ENCODE data around the gene DCUN1D1. TPM values are rescaled to one million over a fixed set of nuclear protein-coding genes. Genes with fewer than 3 reads are reported as not detected.
"Not testable (repeated sequence)": the region's sequence is repeated elsewhere in the genome, so short reads cannot be mapped to it uniquely, and the experiment has no call there.

Gene DCUN1D1
- total RNA-seq, result 37.1 TPM

DNA sequence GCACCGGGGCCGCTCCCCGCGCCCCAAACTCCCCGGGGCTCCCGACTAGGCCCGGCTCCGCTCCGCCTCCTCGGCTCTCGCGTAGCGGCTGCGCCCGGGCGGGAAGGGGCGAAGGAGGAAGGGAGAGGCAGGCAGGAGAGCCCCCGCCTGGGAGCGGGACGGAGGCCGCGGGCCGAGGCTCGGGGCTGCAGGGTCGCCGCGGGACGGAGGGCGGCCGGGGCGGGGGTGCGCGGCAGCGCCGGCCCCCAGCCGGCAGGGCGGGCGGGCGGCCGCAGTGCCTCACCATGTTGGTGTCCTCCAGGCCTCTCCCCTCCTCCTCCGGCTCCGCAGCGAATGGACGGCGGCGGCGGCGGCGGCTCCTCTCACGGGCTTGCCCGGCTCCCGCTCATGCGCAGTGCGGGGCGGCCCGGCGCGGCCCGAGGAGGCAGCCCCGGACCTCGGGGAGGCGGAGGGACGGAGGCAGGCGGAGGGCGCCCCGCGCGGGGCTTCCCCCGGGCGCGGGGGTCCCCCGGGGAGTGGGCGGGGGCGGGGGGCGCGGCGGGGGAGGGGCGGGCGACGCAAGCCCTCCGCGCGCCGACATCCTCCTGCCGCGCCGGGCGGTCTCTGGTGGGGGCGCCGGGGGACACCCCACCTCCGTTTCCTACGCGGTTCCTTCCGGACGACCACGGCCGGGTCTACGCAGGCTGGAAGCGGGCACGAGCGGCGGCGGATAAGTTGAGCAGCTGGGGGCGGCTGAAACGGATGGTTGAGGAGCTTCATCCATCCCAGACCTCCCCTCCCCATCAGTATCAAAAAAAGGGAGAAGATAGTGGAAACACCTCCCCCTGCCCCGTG is at the start of gene DCUN1D1:
DCUN1D1 (minus strand) TSS at position 335 of the 834 bp plus-strand sequence; CDS start at position 286, 49 bp downstream.
- peak; percentile 96 for ATAC-seq

DNA sequence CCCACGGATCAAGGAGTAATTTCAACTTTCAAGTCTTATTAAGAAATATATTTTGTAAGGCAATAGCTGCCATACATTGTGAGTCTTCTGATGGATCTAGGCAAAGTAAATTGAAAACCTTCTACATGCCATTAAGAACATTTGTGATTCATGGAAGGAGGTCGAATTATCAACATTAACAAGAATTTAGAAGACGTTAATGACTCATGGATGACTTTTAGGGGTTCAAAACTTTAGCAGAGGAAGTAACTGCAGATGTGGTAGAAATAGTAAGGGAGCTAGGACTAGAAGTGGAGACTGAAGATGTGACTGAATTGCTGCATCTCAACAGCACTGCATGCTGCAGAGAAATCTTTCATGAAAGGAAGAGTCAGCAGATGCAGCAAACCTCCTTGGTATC is 48.1 kb upstream of the DCUN1D1 start:
- no peak for ATAC-seq

DNA sequence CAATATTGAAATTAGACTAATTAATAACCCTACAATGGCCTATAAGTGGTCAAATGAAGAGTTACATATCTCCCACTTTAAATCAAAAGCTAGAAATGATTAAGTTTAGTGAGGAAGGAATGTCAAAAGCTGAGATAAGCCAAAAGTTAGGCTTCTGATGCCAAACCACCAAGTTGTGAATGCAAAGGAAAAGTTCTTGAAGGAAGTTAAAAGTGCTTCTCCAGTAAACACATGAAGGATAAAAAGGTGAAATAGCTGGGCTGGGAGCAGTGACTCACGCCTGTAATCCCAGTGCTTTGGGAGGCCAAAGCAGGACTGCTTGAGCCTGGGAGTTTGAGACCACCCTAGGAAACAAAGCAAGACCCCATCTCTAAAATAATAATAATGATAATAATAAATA is 46.9 kb upstream of the DCUN1D1 start:
- no peak for ATAC-seq

DNA sequence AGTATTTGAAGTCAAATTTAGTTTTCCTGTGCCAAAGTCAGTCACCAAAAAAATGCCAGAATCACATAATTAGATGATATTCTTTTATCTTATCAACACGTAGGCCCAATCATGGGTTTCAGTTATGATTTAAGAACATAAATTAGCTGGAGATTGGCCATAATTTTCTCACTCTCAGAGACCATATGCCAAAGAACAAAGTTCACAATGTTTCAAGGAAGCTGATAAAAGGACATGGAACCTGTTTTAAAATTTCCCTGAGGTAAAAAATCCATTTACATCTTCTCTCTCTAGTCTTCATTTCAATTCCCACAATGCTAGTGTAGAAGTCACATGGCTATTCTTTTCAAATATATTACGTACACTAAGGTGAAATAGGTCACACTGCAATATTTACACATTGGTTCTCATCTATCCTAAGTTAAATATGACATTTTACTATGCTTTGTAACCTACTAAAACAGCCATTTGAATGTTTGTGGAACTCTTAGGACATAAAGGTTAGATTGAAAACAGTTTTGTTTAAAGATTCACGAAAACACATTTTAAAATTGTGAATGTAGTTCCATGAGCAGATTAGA is 42.7 kb upstream of the DCUN1D1 start:
- ATAC-seq, result no peak

DNA sequence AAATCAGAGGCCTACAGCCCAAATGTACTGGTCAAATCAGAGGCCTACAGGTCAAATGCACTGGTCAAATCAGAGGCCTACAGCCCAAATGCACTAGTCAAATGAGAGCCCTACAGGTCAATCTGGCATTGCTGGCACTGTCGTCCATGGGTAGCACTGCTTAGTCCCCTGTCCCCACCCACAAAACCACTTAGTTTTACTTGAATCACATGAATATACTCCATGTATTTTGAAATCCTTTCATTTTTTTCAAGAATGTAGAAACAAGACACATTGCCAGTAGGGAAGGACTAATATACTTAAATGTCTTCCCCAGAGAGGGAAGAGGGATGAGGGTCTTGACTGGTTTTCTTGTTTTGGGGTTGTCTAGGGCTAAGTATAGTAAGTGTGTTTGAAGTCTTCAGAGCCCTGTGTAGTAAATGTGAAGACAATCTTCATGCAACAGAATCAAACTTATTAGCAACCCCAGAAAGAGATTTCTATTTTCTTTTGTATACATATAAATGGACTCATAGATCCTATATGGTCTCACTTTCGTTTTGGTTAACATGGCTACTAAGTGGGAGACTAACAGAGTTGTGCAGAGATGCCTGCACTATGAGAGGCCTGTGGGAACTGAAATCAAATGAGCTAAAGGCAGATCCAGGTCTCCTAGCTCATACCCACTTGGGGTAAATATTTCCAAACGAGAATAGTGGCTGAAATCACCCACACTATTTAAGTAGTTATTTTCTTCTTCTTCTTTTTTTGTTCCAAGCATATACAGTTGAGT is 38.3 kb upstream of the DCUN1D1 start:
- no peak for ATAC-seq

DNA sequence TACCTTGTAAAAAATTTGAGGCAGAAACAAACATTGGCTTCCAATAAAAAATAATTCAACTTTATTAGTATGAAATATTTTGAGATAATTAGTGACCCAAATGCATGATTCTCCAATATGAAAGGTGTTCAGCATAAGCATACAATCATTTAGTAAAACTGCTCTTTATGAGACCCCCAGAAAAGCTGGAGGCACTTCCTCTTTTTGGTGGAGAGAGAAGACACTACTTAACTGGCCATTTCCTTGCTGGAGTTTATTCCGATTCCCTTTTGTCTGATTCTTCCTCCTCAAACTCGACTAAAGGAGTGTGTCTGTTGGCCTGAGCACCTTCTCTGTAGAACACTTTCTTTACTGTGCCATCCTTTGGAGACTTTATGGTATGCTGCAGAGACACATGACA is 34.8 kb upstream of the DCUN1D1 start:
- ATAC-seq, result no peak

DNA sequence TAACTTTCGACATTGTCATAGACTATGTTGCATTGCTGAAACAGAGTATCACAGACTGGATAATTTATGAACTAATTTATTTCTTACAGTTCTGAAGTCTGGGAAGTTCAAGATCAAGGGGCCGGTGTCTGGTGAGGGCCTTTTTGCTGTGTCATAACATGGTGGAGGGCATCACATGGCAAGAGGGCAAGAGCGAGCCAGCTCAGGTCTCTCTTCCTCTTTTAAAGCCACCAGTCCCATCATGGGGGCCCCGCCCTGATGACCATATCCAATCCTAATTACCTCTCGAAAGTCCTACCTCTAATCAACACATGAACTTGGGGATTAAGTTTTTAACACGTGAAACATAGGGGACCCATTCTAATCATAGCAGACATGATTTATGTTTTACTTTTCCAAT is 33.5 kb upstream of the DCUN1D1 start:
- no peak for ATAC-seq

DNA sequence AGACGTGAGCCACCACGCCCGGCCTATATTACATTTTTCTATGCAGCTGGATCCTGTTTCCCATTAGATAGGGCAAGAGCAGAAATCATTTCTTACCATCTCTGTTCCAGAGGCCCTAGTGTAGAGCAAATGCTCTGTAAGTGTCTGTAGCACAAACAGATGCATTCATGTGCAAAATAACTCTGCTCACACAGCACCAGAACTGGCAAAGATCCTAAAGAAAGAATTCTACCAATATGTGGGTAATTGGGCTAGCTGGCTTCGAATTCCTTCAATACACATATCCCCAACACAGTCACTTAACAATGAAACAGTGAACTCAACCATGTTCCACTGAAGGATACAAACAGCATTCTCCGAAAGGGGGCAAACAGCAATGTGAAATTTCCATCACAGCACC is 32.7 kb upstream of the DCUN1D1 start:
- ATAC-seq, result no peak

DNA sequence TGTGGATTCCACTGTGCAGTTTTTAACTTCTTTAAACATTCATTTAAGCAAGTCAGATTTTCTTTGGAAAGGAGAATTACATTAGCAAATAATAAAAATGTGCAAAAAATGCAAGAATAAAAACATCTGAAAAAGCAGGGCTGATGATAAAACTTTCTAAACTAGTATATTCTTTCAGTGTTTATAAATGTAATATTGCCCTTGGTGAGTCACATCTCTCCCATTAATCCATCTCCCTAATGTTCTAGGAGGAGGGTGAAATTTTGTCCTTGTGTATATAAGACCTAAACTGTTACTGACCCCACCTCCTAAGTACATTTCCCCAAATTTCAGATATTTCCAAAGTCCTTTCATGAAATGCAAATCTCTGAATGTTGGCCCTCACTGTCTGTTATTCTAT is 28.5 kb upstream of the DCUN1D1 start:
- ATAC-seq, result no peak

DNA sequence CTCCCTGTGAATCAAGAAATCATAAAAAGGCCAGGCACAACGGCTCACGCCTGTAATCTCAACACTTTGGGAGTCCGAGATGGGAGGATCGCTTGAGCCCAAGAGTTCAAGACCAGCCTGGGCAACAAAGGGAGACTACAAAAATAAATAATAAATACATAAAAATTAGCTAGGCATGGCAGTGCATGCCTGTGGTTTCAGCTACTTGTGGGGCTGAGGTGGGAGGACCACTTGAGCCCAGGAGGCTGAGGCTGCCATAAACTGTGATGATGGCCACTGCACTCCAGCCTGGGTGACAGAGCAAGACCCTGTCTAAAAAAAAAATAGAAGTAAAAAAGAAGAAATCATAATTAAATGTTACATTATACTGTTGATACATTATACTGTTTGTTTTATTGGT is 28.0 kb upstream of the DCUN1D1 start:
- no peak for ATAC-seq

DNA sequence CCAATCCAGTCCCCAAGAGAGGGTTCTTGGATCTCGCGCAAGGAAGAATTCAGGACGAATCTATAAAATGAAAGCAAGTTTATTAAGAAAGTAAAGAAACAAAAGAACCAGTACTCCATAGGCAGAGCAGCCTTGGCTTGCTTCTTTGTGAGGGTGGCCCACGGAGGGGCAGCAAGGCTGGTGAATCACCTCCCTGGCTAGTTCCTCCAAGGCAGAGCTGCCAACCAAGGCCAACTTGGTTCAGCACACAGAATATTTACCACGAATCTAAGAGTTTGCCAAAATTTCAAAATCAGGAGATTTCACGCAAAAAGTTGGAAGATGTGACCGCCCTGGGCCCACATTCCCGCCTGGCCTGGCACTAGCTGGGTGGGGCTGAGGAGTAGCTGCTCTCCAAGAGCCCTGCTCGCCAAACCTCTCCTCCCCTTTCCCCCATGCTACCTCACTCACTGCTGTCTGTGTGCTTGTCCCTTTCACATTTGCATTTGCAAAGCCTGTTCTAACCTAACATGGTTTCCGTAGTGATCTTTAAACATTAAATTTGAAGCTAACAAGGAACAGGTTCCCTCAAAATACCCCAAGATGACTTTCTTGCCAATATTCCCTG is 26.2 kb upstream of the DCUN1D1 start:
- no peak for ATAC-seq

DNA sequence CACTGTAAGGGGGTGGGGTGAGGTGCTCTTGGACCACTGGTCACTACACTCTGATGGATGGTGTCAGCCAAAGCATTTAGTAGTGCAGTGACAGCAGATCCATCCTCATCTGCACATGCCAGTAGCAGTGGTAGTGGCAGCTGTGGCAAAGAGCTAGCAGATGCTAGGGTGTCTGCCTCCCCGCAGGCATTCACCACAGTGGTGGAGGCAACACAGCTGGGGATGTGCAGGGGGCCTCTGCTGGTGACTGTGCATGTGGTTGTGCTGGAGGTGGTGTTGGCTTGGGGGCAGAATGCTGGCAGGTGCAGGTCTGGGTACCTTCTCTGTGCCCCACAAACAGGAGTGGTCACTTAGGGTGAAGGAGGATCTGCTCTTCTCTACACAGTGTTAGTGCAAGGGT is 19.4 kb upstream of the DCUN1D1 start:
- ATAC-seq, result no peak

DNA sequence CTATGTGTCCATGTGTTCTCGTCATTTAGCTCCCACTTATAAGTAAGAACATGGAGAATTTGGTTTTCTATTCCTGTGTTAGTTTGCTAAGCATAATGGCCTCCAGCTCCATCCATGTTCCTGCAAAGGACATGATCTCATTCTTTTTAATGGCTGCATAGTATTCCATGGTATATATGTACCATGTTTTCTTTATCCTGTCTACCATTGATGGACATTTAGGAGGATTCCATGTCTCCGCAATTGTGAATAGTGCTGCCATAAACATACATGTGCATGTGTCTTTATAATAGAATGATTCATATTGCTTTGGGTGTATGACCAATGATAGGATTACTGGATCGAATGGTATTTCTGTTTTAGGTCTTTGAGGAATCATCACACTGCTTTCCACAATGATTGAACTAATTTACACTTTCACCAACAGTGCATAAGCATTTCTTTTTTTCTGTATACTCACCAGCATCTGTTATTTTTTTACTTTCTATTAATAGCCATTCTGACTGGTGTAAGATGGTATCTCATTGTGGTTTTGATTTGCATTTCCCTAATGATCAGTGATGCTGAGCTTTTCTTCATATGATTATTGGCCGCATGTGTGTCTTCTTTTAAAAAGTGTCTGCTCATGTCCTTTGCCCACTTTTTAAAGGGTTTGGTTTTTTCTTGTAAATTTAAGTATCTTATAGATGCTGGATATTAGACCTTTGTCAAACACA is 13.3 kb upstream of the DCUN1D1 start:
- not testable (repeated sequence) for ATAC-seq

DNA sequence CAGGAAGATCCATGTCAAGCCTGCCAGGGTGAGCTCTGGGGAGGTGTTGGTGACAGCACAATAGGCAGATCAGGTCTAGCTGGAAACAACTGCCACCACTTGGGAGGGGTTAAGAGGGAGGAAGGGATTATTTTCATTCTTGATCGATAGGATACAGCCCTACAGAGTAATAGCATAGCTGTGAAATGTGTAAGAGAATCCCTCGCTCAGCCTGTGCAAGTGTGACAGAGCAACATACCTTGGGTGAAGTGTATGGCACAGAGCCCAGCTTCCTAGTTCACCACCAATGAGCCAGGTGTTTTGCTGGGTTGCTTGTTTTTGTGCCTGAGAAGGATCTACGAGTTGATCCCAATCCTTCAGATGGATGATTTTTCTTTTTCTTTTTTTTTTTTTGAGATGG is 9.2 kb upstream of the DCUN1D1 start:
- ATAC-seq, result peak; percentile 94

DNA sequence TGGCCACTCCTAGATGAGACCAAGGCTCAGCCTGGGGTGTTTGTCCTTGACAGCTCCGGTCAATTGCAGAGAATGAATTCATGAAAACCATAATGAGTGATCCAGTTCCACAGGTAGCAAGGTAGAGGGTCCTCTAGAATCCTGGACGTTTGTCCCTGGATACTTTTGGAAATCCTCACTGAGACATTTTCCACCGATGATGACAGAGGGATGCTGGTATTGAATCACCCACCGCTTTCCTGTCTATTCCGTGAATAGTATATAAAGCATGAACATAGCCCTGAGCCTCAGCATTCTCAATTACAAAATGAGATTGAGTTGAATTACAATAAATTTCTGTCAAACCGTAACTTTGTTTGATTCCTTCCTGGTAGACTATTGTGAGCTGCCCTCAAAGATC is 5.7 kb upstream of the DCUN1D1 start:
- no peak for ATAC-seq

DNA sequence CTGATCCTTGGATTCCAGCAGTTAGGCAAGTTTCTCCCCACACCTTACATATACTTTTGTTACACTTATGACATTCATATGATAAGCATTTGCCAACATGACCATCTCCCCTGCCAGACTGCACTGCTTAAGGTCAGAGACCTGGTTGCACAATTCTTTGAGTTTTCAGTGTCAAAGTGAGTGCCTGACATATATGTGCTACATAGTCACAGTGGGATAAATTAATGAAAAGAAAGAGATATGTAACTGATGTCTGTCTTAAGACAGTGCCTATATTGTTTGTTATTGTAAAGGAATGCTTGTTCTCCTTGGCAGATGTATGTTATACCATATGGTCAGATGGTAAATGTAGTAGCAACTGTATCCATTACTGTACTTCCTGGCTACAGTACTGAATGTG is 3.5 kb upstream of the DCUN1D1 start:
- ATAC-seq, result no peak

DNA sequence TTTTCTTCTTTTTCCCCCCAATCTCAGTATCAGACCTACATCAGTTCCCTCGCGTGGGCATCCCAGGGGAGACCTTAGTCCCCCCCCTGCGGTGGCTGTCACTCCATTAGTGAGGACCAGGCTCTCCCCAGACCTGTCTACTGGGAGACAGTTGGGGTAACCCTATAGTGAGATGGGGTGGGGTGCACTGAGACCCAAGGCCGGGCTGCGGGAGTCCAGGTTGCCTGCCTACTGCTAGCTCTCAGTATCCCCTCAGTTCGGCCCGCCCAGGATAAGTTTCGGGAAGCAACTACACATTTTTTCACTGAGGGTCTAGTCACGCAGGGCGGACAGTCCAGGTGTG is 671 bp upstream of the DCUN1D1 start:
- peak; percentile 5 for ATAC-seq

DNA sequence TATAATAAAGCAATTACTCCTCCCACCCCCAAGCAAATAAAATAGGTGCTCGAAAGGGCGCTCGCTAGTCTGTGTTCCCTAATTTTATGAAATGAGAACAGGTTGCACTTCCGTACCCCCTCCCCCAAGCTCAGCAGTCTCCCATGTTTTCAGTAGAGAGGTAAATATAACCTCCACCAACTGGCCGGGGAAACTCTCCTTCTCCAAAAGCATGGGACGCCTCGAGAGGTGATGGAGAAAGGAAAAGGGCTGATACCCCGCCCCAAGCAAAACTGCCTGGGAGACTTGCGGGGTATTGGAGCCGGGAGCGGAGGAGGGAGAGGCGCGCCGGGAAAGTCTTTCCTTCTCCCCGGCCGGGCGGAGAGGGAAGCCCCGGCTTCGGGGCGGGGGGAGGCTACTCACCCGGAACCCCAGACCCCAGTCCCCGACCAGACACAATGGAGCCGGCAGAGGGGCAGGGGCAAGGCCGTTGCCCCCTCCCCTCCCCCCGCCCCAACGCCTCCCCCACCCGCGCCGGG is 605 bp downstream of the DCUN1D1 start:
- peak; percentile 4 for ATAC-seq

DNA sequence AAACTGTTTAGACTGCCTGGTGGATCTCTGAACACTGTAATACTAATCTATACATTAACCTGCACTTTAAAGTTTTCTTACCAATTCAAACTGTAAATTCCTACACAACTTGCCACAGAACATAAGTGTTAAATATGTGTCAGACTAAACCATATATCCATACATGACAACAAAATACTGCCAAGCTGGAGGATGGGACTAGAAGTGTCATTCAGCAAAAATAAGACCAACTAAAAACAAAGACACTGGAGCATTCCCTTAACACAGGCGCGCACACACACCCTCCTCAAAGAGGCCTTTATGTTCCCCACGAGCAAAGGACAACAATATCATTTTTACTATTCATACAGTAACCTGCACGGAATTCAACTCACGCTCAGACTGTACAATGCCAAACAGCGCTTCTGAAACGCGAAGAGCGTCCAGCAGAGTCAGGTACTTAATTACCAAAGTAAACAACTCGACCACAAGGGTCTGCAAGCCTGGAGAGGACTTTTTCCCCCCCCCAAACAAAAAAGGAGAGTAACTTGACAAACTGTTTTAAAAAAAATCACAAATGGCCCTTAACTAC is 1.1 kb downstream of the DCUN1D1 start:
- ATAC-seq, result no peak

DNA sequence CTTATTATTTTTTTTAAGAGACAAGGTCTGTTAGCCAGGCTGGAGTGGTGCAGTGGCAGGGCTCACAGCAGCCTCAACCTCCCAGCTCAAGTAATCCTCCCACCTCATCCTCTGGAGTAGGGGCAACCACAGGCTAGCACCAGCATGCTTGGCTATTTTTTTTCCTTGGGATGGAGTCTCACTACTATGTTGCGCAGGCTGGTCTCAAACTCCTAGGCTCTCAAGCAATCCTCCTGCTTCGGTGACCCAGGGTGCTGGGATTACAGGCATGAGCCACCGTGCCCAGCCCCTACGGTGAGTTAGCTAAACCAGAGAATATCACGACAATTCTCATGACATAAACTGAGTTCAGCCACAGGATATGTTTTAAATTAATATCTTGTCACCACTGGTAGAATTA is 2.0 kb downstream of the DCUN1D1 start:
- ATAC-seq, result no peak

DNA sequence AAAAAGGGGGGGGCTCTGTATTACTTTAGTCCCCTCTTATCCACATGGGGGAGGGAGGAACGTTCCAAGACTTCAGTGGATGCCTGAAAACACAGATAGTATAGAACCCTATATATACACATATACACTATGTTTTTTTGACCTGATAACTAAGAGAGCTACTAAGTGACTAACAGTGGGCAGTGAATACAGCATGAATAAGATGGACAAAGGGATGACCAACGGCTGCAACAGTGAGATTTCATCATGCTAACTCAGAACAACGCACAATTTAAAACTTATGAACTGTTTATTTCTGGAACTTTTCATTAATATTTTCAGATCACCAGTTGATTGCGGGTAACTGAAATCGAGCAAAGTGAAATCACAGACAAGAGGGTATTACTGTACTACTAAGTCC is 7.3 kb downstream of the DCUN1D1 start:
- no peak for ATAC-seq

DNA sequence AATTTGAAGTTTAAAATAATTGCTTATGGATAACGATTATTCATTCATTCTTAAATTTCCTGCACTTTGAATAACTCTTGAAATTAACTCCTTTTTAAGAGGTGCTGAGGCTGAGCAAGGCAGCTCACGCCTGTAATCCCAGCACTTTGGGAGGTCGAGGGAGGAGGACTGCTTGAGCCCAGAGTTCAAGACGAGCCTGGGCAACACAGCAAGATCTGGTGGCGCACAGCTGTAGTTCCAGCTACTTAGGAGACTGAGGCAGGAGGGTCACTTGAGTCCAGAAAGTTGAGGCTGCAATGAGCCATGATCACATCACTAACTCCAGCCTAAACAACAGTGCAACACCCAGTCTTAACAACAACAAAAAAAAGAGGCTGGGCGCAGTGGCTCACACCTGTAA is 8.0 kb downstream of the DCUN1D1 start:
- ATAC-seq, result no peak
